GM21717 (cell line): ENCODE measurements around the gene KIAA0232.
A peak's percentile ranks its signal among the peaks of the same experiment; 100 is the strongest.
"Not testable (repeated sequence)": the region's sequence is repeated elsewhere in the genome, so short reads cannot be mapped to it uniquely, and the experiment has no call there.

ENCODE experiments used
- ATAC-seq: cut with Tn5 transposase; IDR thresholded peaks from one replicate; pipeline ENCODE4 v1.9.1; 2021; ENCODE audit warnings: mild to moderate bottlenecking, moderate library complexity; ENCODE audit not compliant: unreplicated experiment

The KIAA0232 gene

GRCh38 chr4:6773106-6773505, 9.4 kb upstream of the KIAA0232 start:
- no peak for ATAC-seq

- ATAC-seq, result no peak
Measured at GRCh38 chr4:6773616-6774540, 8.6 kb upstream of the KIAA0232 start.

- ATAC-seq, result no peak
Measured at GRCh38 chr4:6775746-6776145, 6.8 kb upstream of the KIAA0232 start.

GRCh38 chr4:6776920-6777635, 5.4 kb upstream of the KIAA0232 start:
- ATAC-seq, result no peak

GRCh38 chr4:6777636-6778281, 4.8 kb upstream of the KIAA0232 start:
- ATAC-seq, result no peak

- no peak for ATAC-seq
Measured at GRCh38 chr4:6778435-6778834, 4.1 kb upstream of the KIAA0232 start.

- no peak for ATAC-seq
Measured at GRCh38 chr4:6779667-6780565, 2.6 kb upstream of the KIAA0232 start.

- ATAC-seq, result no peak
Measured at GRCh38 chr4:6781113-6781512, 1.4 kb upstream of the KIAA0232 start.

GRCh38 chr4:6781561-6781960, 966 bp upstream of the KIAA0232 start:
- no peak for ATAC-seq

GRCh38 chr4:6782846-6783110, 251 bp downstream of the KIAA0232 start:
- ATAC-seq, result peak; percentile 14

- ATAC-seq, result peak; percentile 80
Measured at GRCh38 chr4:6783111-6783981, 819 bp downstream of the KIAA0232 start.

- no peak for ATAC-seq
Measured at GRCh38 chr4:6785572-6785925, 3.0 kb downstream of the KIAA0232 start.

- ATAC-seq, result no peak
Measured at GRCh38 chr4:6788123-6788522, 5.6 kb downstream of the KIAA0232 start.

- not testable (repeated sequence) for ATAC-seq
Measured at GRCh38 chr4:6791245-6791644, 8.7 kb downstream of the KIAA0232 start.

GRCh38 chr4:6791796-6792195, 9.3 kb downstream of the KIAA0232 start:
- not testable (repeated sequence) for ATAC-seq

GRCh38 chr4:6794189-6794588, 11.7 kb downstream of the KIAA0232 start:
- ATAC-seq, result no peak

- ATAC-seq, result no peak
Measured at GRCh38 chr4:6795821-6796220, 13.3 kb downstream of the KIAA0232 start.

GRCh38 chr4:6797368-6797767, 14.8 kb downstream of the KIAA0232 start:
- ATAC-seq, result not testable (repeated sequence)

GRCh38 chr4:6799091-6799490, 16.6 kb downstream of the KIAA0232 start:
- ATAC-seq, result no peak

GRCh38 chr4:6802025-6802424, 19.5 kb downstream of the KIAA0232 start:
- no peak for ATAC-seq
